ENCODE data around the gene P2RY14.
"Not testable (repeated sequence)": the region's sequence is repeated elsewhere in the genome, so short reads cannot be mapped to it uniquely, and the experiment has no call there.

Gene P2RY14

DNA sequence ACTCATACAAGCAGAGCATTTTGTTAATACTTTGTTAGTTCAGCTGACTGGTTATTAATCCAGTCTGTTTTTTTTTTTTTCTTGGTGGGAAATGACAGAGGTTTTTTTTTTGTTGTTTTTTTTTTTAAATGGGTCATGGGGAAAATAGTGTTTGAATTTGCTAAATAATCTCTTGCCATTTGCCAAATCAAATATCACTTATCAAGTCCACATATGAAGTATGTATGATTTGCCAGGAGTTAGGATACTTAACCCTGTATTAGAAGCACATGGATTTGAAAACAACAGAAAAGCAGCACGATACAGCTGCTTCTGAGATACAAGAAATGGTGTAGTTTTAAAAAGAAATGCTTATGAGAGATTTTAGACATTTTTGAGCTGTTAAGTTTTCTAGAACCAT, 21.6 kb downstream of the P2RY14 start:
- DNase-seq, result no peak

DNA sequence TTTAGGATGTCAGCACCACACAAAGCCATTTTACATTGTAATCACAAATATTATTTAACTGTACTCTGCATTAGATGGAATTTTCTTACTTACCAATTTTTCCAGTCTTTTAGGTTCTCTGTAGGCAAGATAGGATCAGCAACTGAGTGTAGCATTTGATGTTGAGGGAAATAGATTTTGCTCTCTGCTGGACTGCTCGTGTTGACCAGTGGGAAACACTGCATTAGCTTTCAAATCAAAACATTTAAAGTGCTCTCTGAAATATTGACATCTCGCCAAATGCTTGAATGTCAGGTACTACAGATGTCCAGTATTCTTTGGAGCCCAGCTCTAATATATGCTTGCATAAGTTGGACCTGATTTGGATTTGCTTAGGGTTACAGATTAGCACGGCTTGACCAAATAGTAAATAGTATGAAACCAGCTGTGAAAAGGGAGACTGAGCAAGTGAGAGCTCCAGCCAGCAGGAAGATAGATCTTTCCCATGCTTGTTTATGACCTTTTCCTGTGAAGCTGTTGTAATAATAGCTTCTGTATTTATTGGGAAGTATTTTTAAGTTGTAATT, 29.5 kb downstream of the P2RY14 start:
- no peak for DNase-seq

DNA sequence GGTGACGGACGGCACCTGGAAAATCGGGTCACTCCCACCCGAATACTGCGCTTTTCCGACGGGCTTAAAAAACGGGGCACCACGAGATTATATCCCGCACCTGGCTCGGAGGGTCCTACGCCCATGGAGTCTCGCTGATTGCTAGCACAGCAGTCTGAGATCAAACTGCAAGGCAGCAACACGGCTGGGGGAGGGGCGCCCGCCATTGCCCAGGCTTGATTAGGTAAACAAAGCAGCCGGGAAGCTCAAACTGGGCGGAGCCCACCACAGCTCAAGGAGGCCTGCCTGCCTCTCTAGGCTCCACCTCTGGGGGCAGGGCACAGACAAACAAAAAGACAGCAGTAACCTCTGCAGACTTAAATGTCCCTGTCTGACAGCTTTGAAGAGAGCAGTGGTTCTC, 36.3 kb downstream of the P2RY14 start:
- DNase-seq, result not testable (repeated sequence)

DNA sequence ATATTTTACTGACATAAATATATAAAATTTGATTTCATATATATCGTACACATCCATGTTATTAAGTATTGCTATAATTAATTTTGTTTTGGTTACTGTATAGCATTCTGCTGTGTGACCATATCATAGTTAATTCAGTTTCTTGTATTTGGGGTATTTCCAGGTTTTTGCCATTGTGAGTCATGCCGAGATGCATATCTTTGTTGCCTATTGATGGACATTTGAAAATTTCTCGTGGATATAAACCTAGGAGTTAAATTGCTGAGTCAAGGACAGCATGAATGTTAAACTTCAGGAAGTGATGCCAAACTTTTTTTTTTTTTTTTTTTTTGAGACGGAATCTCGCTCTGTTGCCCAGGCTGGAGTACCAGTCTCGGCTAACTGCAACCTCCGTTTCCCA, 41.6 kb downstream of the P2RY14 start:
- no peak for DNase-seq

DNA sequence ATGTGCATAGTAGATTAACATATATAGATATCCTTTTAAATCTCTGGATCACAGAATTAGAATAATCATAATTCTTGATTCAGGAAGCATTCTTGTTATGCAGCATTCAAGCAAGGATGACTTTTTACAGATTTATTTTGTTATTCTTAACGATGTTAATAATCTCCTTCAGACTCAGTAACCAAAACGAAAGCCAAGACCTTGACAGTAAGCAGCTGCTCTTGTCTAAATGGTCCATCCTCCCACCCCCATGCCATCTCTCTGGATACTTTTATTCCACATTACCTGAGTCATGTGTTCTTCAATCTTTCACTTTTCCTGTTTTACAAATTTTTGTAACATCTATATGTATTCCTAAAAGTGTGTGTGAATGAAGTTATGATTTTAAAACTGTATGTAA, 42.0 kb downstream of the P2RY14 start:
- DNase-seq, result no peak

DNA sequence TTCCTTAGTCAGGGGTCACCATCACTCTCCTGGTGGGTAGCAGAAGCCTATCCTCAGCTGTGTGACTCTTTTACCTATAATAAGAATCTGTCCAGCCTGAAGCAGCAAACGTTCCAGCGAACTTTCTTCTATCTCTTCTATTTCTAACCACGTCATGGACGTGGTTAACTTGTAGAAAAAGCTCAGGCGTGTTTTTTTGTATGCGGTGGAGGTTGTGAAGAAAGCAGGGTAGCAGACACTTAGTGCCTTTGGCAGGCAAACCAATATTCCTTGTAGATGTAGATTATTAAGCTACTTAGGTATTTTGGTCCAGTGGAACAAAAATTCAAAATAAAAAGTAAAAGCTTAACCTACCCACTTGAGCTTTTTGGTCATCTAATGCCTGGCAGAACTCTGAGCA, 43.5 kb downstream of the P2RY14 start:
- DNase-seq, result no peak

DNA sequence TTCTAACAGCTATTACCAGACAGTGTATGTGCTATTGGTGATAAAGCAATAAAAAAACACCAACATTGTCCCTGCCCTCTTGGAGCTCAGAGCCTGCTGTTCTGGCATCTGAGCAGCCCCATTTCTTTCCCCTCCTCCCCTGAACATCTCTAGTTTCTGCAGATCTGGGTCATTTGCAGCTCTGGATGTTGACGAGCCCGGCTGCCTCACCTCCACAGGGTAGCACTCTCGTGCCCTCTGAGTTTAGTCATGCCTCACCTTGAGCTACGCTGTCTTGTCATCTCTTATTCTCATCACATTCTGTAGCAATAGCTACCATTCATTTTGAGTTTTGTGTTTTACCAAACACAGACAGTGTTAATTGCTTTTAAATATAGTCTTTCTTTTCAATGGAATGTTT, 45.4 kb downstream of the P2RY14 start:
- DNase-seq, result no peak

DNA sequence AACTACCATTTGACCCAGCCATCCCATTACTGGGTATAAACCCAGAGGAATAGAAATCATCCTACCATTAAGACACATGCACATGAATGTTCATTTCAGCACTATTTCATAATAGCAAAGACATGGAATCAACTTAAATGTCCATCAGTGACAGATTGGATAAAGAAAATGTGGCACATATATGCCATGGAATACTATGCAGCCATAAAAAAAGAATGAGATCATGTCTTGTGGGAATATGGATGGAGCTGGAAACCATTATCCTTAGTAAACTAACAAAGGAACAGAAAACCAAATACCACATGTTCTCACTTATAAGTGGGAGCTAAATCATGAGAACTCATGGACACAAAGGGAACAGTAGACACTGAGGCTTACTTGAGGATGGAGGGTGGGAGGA, 45.9 kb downstream of the P2RY14 start:
- DNase-seq, result not testable (repeated sequence)

DNA sequence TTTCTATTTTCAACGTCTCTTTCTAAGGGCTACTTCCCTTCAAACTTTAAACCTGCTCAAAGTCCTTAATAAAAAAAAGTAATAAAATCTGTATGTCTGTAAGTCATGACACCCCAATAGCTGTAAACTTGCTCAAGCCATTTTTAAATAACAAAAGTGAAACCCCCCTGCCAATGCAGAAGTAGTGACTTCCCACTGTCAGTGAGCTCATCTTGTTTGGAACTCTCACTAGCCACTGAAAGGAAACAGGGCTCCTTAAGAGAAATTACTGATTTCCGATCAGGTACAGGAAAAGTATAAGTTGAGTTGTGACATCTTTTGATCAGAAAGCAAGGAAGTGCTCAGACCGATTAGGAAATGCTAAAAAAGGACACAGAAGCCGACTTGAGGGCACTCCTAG, 47.7 kb downstream of the P2RY14 start:
- DNase-seq, result no peak

DNA sequence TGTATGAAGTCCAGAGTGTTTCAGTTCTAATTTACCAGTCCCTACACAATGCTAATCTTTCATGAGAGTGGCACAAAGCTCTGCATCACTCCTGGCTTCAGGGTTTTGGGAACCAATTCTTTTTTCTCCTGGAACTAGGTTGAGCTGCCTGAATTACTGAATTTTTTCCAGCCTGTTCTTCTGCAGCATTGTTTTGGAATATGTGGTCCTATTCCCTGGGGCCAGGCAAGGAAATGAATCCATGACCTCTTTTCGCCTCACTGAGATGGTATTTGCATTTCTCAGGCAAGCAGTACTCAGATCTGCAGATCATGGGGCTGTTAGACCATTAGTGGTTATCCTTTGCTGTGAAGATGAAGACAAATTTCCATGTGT, 49.7 kb downstream of the P2RY14 start:
- no peak for DNase-seq

DNA sequence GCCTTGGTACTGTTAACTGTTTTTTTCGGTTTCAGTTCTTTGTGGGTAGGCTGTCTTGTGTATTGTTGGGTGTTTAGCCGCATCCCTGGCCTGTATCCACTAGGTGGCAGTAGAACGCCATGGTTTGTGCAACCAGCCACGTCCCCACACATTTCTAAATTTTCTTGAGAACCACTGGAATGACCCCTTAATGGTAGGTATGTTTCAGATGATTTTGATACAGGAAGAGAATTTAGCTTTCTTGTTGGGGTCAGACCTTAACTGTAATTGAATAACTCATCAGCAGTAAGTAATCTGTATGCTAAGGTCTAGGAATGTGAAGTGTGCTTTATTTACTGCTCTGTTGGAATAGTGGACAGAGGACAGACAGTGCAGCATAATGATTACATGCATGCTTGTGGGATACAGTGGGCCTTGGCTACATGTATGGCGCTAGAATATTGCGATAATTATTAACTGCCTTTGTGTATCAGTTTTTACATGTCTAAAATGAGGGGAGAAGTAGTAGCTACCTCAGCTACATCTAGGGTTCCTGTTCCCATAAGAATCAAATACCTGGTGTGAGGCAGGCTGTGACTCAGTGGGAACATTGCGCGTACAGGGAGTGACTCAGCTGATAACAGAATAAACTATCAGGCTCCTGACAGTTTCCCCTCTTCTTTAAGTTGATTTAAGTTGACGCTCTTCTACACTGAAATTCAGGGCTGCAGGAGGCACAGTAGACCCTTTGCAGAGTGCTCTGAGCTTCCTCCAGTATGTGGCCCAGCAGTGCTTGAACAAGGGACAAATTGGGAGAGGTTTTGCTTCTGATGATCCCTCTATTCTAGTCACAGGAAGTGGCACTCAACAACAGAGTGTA, 50.3 kb downstream of the P2RY14 start:
- DNase-seq, result peak; percentile 66

DNA sequence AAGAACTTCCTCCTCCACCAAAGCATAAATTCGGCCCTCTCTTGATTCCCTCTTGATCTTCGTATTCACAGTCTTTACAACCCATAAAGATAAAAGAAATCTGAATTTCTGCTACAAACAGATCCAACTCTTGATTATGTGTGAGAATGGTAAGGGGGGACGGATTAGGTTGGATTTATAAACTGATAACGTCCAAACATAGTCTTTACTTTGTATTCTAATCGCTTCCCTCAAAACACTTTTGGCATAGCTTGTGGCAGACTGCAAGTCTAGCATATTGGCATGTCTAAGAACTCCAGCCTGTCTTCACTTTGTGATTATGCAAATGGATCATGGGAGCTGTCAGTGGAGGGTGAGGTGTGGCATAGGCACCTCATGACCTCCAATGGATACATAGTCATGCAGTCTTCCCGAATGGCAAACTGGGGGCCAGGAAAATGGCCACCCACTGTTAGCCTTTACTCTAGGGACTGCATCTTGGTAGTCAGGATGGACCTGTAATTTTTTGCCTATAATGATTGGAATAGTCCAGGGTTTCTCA, 51.0 kb downstream of the P2RY14 start:
- DNase-seq, result no peak

DNA sequence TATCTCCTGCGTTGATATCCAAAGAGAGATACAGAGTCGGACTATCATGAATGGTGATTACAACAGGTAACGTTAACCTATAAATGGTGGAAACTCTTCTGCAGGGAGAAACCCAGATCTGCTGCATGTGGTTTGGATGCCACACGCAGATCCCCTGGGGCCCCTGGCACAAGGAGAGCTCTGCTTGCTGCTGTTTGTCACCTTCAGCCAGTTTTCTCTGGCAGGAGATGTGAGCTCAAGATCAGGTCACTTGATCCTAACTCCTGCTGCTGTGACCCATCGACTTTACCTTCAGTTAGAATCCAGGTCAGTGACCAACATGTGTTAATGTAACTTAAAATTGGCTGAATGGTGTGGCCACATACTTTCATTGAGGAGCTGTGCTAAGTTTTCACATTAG, 51.5 kb downstream of the P2RY14 start:
- DNase-seq, result no peak

DNA sequence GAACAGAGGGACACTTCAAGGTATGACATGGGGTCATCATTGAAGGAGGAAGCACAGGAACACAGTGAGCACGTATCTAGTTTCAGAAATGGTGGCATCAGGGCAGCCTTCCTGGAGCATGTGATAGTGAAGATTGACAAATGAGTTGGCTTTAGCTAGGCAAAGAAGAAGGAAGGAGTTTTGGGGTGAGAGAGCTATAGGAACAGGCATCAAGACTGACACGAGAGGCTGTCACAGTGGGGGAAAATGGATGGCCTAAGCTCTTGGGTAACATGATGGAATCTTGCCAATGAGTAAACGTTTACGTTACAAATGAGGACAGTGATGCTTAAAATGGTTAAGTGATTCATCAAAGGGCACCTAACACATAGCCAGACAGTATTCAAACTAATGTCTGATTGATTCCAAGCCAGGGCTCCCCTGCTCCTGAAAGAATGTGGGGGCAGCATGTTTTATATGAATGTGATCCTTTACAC, 52.2 kb downstream of the P2RY14 start:
- DNase-seq, result no peak

DNA sequence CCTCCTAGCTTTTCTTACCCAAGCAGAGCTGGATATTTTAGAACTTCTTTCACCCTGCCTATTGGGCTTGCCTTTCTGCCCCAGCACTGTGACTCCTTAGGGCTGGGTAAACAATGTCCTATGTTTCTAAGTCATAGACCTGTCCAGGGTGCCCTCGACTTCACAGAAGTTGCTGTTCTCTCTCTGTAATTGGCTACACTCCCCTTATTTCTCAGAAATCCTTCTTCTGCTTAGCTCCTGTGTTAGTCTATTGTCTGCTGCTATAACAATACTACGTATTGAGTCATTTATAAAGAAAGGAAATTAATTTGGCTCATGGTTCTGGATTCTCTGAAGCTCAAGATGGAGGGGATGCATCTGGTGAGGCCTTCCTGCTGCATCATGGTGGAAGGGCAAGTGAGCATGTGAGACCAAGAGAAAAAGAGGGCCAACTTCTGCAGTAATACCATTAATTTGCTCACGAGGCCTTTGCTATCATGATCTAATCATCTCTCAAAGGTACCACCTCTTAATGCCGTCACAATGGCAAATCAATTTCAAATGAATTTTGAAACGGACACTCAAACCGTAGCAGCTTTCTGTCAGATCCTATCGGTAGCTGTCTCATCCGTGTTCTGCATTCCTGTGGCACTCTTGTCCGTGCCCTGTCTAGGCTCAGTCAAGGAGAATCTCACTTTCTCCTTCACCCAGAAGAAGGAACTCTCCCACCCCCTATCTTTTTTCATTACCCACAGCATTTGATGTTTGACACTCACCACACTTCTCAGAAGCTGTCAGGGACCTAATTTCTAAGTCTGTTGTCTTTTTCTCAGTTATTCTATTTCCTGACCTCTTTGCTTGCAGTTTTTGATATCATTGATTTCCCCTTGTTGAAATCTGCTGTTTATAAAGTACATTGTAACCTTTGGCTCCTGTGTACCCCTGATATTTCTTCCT, 53.0 kb downstream of the P2RY14 start:
- no peak for DNase-seq

DNA sequence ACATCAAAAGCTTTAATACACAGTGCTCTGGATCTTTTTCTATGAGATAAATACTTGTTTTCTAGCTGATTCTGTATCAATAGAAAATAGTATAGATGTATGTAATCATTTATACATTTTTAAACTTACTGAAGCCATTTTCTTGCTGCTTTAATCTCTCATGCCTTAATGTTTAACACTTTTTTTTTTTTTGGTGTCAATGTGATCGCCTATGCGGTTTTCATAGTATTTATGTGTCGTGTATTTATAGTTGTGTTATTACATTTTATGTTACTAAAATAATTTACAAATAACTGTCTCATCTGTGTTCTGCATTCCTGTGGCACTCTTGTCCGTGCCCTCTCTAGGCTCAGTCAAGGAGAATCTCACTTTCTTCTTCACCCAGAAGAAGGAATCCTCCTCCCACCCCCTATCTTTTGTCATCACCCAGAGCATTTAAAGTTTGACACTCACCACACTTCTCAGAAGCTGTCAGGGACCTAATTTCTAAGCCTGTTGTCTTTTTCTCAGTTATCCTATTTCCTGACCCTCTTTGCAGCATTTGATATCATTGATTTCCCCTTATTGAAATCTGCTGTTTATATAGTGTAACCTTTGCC, 54.0 kb downstream of the P2RY14 start:
- DNase-seq, result no peak

DNA sequence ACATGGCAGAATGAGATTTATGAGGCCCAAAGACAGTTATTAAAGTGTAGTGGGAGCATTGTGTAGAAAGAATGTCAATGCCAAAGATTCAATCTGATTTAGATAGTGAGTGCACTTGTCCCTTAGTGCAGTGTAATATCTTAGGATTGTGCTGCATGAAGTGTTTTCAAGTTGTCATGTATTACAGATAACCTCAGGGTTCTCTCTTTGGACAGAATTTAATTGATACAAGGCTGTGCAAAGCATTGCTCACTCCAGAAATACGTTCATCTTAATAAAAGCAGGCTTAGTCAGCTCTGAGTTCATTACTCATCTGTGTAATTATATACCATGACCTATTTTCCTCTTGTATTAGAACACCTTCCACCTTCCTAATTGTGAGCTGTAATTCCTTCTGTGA, 59.3 kb downstream of the P2RY14 start:
- DNase-seq, result no peak

DNA sequence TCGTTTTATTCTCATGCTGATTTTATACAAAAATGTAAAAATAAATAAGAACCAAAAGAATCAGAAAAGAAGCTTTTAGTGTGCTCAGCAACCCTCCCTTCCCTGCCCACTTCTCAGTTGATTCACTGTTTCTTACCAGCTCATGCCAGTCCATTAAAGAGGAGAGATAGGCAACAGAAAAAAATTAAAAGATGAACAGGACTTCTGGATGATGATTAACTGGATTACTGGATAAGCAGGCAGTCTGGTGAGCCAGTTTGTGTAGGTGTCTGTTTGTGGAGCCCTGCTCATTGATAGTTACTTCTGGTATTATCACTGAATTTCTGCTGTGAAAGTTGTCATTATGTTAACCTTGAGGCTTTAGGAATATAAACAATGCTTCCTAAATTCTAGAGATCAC, 60.2 kb downstream of the P2RY14 start:
- no peak for DNase-seq

DNA sequence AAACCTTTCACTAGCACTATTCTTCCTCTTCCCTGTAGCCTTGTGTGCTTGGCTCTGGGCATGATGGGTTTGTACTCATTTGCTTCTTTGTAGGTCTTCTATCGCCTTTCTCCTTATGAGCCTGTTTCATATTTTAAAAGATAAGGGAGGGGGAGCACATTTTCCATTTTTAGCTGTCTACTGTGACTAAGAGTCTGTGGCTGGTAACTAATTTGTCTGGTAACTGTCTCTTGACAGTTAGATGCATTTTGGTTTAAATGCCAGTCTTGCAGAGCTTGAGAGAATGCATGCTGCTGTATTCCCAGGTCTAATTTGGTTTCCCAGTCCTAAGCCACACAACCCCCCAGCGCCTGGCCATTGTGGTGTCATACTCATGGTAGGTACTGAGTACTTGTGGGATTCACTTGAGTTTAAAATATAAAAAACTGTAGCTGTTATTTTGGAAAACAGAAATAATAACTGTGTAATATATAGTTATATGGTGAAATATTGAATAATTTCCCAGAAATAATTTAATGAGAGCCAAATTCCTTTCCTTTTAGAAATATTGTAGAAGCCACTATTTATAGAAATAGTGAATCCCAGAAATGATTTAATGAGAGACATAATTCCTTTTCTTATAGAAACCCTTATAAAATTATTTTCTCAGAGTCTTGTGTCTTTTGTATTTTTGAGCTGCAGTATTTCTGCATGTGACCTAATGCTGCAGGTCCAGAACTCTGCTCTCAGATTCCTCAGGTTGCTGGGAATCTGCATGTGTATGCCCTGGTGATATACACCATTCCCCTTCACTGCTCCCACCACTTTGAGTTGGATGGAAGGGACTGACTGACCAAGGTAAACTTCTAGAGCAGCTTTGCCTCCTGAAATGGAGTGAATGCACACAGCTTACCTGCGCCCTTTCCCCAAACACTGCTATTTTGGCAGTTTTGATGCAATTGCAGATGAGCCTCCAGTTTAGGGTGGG, 61.4 kb downstream of the P2RY14 start:
- DNase-seq, result no peak

DNA sequence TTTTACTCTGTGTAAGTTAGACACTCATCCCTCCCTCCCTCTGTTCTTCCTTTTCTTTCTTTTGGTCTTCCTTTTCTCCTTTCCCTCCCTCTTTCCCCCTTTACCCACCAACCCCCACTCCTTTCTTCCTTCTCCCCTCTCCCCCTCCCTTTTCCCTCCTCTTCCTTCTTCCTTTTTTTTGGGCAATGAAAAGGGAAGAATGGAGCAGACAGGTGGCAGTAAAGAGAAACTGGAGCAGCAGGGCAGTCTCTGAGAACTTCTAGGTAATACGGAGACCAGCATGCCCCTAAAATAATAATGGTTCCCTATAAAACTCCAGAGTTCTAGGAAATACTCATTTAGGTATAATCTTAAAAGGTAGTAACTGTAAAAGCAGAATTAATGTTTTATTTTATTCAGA, 63.9 kb downstream of the P2RY14 start:
- DNase-seq, result no peak

DNA sequence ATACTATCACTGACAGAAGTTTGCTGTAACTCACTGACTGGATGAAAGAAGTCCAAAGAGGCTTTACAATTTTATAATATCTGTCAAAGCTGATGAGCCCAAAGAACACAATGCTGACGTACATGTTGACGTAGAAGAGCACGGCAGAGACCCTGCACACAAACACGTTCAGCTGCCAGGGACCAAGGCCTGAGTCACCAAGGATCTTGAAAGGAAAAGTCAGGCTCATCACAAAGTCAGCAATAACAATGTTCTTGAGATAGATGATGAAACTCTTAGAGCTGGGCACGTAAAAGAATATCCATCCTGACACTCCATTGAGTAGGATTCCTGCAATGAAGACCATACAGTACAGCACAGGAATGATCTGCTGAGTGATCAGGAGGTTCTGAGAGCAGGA, 64.5 kb downstream of the P2RY14 start:
- DNase-seq, result no peak

DNA sequence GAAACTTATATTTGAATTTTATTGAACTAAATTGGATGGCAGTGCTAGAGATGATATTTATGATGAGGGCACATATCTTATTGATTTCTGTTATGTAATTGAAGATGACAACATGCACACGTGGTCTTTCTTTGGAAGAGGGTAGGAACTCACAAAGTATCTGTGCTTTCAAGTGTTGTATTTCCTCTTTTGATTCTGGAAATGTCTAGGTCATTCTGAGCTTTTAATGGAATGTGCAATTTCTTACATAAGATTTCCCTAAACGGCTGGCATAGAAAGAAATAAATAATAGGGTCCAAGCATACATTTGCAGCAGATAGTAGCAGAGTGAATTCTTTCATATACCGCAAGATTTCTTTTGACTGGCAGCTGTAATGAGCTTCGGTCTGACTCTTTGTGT, 65.2 kb downstream of the P2RY14 start:
- no peak for DNase-seq

Data from effector CD4-positive, alpha-beta T cell (primary cell).